Measurements from ENCODE around the gene UBQLN3.

Gene UBQLN3

DNA sequence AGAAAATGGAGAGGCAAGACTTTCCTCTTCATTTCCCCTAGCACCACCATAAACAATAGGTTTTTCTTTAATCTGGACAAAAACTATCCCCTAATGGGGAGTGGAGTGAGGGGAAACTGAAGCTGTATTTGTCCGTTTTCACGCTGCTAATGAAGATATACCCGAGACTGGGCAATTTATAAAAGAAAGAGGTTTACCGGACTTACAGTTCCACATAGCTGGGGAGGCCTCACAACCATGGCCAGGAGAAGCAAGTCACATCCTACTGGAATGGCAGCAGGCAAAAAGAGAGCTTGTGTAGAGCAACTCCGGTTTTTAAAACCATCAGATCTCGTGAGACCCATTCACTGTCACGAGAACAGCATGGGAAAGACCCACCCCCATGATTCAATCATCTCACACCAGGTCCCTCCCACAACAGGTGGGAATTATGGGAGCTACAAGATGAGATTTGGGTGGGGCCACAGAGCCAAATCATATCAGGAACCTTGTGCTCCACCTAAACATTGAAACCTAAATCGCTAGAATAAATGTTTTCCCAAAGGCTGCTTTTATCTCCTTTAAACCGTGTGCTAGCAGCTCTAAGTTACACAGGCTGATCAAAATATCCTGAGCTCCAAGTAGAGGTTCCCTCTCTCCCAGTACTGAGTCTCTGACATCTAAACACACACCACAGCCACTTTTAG is 4.3 kb downstream of the UBQLN3 start:
- no peak for DNase-seq

DNA sequence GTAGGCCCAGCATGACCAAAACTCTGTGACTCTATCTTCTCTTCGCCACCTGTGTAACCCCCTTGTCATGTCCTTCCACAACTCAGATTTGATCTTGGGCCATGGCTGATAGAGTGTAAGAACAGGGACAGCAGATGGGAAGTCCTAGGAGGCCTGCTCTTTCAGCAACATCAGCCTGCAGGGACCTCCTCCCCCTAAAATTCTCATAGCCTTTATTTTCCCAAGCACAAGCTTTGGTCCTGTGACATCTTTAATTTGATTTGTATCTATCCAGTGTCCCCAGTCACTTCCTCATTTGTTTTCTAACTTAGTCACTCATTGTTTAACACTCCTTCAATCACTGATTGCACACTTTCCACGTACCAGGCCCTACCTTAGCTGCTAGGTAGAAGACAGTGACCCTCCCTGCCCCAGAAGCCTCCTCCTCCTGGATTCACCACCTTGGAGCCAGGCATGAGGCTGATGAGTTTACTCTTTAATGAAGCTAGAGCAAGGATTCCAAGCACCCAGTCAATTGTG is 5.3 kb downstream of the UBQLN3 start:
- no peak for DNase-seq

DNA sequence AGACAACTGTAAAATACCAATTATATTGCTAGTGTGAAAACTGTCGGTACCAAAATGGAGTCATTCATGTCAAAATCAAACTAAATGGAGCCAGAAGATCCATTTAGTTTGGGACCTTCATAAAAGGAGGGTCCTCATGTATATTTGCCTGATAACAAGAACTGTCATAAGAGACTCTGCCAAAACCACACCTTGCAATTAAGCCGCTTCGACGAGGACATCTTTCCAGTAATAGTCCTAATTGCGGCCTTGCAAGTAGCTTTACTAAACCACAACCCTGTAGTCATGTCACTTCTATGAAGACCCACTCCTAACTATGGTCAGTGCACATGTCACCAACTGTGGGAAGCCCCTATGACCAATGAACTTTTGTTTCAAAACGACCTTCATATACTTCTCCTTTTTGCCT is 9.4 kb downstream of the UBQLN3 start:
- DNase-seq = no peak

DNA sequence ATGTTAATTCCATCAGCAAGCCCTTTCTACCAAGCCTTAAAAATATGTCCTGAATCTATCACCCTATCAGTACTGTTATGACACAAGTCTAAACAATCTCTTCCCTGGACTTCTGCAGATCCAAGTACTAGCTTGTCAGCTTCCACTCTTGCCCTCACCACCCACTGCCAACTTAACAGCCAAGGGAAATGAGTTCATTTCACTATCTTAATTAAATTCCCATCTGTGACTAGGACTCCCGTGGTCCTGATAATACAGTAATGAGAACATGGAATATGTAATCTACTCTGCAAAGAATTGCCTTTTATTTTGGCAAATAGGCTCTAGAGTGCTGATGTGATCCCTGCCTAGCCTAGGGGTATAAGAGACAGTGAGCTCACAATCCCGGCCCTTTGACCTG is 10.1 kb downstream of the UBQLN3 start:
- DNase-seq = no peak

DNA sequence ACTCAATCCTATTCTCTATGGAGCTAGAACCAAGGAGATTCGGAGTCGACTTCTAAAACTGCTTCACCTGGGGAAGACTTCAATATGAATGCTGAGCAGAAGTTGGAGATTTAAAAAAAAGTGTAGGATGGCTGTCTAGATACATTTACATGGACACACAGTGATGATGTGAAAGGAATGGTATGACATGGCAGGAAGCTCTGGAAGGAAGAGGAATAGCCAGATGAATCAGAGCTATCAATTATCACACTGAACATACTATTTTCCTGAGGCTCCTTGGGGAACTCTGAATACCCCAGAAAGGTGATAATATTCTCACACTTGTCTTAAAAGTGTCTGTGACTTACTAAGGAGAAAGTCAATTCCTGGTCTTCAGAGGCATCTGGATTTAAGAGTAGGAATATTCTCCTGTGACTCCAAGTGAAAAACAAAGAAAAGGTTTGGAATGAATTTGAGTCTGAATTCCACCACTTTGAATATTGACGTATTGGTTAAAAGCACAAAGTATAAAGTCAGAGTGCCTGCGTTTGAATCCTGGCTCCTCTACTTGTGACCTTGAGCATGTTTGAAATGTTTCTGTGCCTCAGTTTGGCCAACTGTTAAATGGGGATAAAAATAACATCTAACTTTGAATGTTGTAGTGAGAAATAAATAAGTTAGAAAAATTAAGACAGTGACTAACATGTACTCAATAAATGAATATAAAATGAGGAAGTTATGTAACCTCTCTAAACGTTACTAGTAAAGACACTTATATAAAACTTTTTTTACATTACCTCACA is 20.0 kb downstream of the UBQLN3 start:
- DNase-seq = peak; percentile 64

DNA sequence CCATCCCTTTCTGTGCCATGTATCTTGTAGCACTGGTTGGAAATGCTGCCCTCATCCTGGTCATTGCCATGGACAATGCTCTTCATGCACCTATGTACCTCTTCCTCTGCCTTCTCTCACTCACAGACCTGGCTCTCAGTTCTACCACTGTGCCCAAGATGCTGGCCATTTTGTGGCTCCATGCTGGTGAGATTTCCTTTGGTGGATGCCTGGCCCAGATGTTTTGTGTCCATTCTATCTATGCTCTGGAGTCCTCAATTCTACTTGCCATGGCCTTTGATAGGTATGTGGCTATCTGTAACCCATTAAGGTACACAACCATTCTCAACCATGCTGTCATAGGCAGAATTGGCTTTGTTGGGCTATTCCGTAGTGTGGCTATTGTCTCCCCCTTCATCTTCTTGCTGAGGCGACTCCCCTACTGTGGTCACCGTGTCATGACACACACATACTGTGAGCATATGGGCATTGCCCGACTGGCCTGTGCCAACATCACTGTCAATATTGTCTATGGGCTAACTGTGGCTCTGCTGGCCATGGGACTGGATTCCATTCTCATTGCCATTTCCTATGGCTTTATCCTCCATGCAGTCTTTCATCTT is 20.9 kb downstream of the UBQLN3 start:
- DNase-seq = no peak

DNA sequence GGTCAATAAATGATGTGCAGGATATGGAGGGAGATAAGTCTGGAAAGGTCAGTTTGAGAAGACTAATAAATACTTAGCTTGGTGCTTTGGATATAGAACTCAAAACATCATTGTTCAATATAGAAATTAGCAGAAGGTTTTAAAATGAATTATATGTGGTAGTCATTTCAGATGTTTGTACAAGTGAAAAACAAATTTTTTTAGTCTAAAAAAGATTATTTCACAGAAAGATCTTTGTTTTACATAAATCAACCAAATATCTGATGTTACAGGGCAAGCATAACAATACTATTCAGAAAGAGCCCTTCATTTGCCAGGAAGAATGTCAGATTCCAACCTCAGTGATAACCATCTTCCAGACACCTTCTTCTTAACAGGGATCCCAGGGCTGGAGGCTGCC is 21.4 kb downstream of the UBQLN3 start, which contains the start of gene OR52D1:
Gene OR52D1 (plus strand): TSS at position 301 of the 400 bp plus-strand sequence. CDS start 22 bp downstream, at position 323.
- DNase-seq = no peak

DNA sequence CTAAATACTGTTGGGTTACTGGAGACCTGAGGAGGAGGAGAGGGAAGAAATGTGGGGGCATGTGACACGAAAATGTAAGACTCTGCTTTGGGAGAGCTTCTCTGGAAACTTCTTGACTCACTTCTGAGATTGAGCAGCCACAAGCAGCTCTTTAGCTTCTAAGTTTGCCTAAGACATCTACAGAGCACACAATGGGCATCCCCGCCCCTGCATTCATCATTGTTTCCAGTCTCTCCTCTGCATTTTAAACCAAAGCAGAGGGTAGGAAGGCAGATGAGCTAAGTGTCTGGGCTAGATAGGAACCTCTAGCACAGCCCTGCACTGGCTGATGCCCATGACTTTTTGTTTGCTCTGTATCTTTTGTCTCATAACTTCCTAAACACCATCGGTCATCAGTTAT is 23.3 kb downstream of the UBQLN3 start:
- DNase-seq = no peak

DNA sequence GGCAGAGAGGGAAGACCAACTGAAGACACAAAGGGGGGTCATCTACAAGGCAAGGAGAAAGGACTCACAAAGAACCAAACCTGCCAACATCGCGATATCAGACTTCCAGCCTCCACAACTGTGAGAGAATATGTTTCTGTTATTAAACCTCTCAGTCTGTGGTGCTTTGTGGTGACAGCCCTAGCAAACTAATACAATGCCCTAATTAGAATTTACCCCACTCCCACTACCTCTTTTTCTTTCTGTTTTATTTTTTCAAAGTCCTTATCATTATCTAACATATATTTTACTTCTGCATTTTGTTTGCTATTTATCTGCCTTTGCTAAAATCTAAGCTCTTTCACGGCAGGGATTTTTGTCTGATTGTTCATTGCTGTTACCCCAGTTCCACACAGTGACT is 23.8 kb downstream of the UBQLN3 start:
- no peak for DNase-seq

DNA sequence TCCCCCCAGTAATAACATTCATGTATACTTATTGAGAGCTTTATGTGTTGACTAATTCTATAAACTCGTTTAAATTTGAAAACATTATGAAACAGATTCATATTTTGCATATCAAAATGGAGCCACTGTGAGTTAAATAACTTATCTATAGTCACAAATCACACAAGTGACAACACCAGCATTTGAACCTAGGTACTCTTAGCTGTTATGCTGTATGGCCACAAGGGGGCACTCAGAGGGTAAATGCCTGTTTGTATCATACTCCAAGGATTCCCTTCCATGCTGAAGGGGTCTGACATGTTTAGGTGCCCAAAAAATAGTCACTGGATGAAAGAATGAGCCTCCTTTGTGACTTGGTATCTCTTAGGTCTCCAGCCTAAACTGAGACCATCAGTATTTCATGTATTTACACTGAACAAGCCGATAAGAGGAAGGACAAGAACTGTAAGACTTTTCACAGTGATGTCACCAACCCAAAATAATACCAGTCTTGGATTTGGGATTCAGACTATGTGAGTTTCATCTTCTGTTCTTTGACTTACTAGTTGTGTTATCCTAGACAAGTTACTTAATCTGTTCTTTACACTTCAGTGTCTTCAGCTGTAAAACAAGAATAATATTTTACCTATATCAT is 33.5 kb downstream of the UBQLN3 start:
- DNase-seq = peak; percentile 53

DNA sequence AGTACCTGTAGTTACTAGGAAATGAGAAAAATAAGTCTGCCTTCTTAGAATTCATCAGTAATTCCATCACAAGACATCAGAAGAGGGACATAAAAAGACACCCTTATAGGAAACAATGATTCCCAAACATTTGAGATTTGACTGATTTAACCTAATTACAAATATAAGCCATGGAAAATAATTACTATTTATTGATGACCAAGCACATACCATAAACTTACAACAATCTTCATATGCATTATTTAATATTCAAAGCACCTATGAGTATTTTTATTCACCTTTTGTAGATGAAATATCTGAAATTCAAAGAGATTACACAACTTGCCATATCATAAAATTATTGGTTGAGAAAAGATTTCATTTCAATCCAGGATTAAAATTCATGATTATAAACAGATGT is 35.8 kb downstream of the UBQLN3 start:
- no peak for DNase-seq

DNA sequence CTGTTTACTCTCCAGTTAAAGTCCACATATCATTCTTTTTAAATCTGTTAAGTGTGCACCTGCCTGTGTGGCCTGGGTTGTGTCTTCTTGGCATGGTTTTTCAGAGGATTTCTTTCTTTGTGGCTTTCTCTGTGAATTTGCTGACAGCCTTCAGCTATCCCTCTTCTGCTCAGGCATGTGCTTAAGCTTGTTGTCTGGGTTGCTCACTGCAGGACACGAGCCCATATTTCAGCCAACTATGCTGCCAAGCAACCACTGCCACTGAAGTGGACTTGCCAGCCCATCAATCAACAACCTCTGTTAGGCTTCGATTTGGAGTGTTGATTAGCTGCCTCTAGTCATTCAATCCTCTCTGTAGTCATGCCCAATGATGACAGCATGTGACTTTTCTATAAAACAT is 42.2 kb downstream of the UBQLN3 start:
- DNase-seq = no peak

DNA sequence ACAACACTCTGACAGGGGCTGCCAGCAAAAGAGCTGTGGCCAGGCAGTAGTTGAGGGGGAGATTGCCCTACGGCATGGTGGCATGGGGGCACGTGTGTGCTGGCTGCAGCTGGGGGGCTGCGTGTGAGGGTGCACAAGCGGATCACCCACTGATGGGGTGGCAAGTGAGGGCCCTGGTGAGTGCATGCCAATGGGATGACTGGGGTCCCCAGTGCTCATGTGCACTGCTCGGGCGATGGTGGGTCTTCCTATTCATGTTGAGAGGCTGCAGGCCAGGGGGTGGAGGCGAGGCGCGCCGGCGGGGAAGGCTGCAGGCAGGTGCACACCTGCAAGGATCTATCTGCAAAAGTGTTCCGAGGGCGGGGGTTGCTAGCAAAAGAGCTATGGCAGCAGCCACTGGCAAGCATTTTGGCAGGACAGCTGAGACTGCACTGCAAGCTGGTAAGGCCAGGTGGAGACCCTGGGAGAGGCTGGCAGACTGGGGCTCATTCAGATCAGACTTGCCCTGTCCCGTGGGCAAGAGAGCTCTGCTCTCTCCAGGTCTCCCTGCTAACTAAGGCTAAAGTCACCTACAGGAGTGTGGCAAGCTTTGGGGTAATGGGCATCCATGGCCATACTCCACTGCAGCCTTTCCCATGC is 48.7 kb downstream of the UBQLN3 start:
- no peak for DNase-seq

Data from fibroblast of skin of abdomen (primary cell).